ENCODE results near the gene FBLIM1. TPM values are rescaled to one million over a fixed set of nuclear protein-coding genes. Genes with fewer than 3 reads are reported as not detected.

FBLIM1 gene
- total RNA-seq, 1 experiment from 2014 or later: 64.7 TPM

DNA sequence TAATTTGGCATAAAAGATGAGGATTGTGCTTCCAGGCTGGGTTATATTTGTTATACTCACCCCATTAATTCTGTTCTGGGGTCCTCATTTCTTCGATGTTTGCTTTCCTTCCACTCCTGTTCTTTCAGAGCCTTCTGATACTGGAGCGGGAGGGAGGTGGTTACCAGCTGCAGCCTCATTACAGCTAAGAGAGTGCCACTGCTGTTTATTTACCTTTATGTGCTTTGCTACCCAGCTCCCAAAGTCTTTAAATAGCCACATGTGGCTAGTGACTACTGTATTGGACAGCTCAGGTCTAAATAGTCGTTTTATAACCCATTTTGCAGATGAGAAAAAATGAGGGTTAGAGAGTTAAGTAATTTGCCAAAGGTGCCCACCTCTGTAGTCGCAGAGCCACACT, 49.4 kb upstream of the FBLIM1 start:
- TF ChIP-seq, protein P1, sequence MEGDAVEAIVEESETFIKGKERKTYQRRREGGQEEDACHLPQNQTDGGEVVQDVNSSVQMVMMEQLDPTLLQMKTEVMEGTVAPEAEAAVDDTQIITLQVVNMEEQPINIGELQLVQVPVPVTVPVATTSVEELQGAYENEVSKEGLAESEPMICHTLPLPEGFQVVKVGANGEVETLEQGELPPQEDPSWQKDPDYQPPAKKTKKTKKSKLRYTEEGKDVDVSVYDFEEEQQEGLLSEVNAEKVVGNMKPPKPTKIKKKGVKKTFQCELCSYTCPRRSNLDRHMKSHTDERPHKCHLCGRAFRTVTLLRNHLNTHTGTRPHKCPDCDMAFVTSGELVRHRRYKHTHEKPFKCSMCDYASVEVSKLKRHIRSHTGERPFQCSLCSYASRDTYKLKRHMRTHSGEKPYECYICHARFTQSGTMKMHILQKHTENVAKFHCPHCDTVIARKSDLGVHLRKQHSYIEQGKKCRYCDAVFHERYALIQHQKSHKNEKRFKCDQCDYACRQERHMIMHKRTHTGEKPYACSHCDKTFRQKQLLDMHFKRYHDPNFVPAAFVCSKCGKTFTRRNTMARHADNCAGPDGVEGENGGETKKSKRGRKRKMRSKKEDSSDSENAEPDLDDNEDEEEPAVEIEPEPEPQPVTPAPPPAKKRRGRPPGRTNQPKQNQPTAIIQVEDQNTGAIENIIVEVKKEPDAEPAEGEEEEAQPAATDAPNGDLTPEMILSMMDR (conservative IDR thresholded peaks at IDR 0.05): no peak

More for the DNA sequence above, 49.4 kb upstream of the FBLIM1 start:
- Histone ChIP-seq H3K4me1 (ENCODE audit: insufficient read depth, low read length) (no peaks in the 10 kb centered on the region; the same call in 1 of the 2 replicates), H3K4ac (ENCODE audit: low read depth, low read length) (no peak overlapping the region), H3K23ac (ENCODE audit: insufficient read length, low read depth, low read length) (no peak overlapping the region), H2BK120ac (ENCODE audit: low read depth, low read length, poor library complexity, severe bottlenecking) (no peak overlapping the region), H2AFZ (ENCODE audit: low read length) (no peak overlapping the region), H3K79me2 (ENCODE audit: insufficient read depth, low read length) (no peaks in the 10 kb centered on the region), H4K20me1 (ENCODE audit: control insufficient read depth, insufficient read depth, insufficient read length) (no peaks in the 10 kb centered on the region), H3T11ph (ENCODE audit: low read length) (no peak overlapping the region), H3K79me1 (ENCODE audit: insufficient read depth, low read depth, low read length, poor library complexity, severe bottlenecking) (no peaks in the 10 kb centered on the region), H3K9ac (ENCODE audit: extremely low read depth, insufficient read length, low read length) (no peak overlapping the region), H3K14ac (ENCODE audit: insufficient read depth, low read length) (no peak overlapping the region), H2AK5ac (ENCODE audit: insufficient read length, low read length) (no peak overlapping the region), H3K4me2 (ENCODE audit: insufficient read depth, insufficient read length, low read length) (no peak overlapping the region), H2BK20ac (ENCODE audit: low read depth, low read length, poor library complexity, severe bottlenecking) (no peak overlapping the region), H3K27ac (ENCODE audit: insufficient read length, low read depth, low read length) (no peak overlapping the region), H4K8ac (replicated peaks; ENCODE audit: insufficient read length, low read depth, low read length) (no peak overlapping the region), H3K23me2 (ENCODE audit: insufficient read length, low read depth, low read length, poor library complexity, severe bottlenecking) (no peaks in the 10 kb centered on the region), H3K9me3 (ENCODE audit: control insufficient read depth, low read depth, low read length) (no peaks in the 10 kb centered on the region), H4K5ac (ENCODE audit: insufficient read length, low read depth, low read length) (no peak overlapping the region), H3K56ac (ENCODE audit: insufficient read length, low read depth, low read length) (no peak overlapping the region), H3K27me3 (ENCODE audit: insufficient read depth, low read length) (no peaks in the 10 kb centered on the region), H3K18ac (ENCODE audit: insufficient read length, low read depth, low read length) (no peak overlapping the region), H2BK15ac (ENCODE audit: low read depth, low read length) (no peak overlapping the region), H4K91ac (ENCODE audit: insufficient read length, low read depth, low read length) (no peak overlapping the region), H2BK5ac (ENCODE audit: insufficient read length, low read length) (no peak overlapping the region), H2BK12ac (ENCODE audit: insufficient read length, low read depth, low read length) (no peak overlapping the region)
- Mint-ChIP-seq H3K9me3 (no peaks in the 10 kb centered on the region), H3K36me3 (ENCODE audit: insufficient read depth in 1 of 3, low read depth in 3 of 3) (peaks cover 1 to 14% (median 4%) of the 10 kb centered on the region in 3 experiments; a peak in 4 of 7 replicates), H3K27ac (no peak overlapping the region), H3K4me3 (no peak overlapping the region), H3K27me3 (ENCODE audit: low read depth) (no peaks in the 10 kb centered on the region), H3K4me1 (no peaks in the 10 kb centered on the region)
- WGBS (ENCODE audit: extremely low coverage, insufficient read length, low lambda C conversion rate): no CpG with 5 or more reads among the region's 4 CpGs
- DNase-seq: no peak
